GM18870 (cell line): Measurements from ENCODE around the gene SEC14L2.

Experiments used
- ATAC-seq: cut with Tn5 transposase; IDR thresholded peaks from one replicate; pipeline ENCODE4 v1.9.1; 2021; ENCODE audit warnings: moderate library complexity; ENCODE audit not compliant: unreplicated experiment

SEC14L2 gene

GRCh38 chr22:30425327-30425615 lies 28.5 kb downstream of the SEC14L2 start:
- no peak for ATAC-seq

GRCh38 chr22:30425616-30426387 lies 29.0 kb downstream of the SEC14L2 start, which contains the start of gene MTFP1:
TSS of gene MTFP1 (plus strand) at chr22:30425768. CDS start at chr22:30425880, 112 bp downstream.
- ATAC-seq = no peak

GRCh38 chr22:30426388-30427353 lies 29.9 kb downstream of the SEC14L2 start:
- ATAC-seq = no peak

GRCh38 chr22:30427871-30428270 lies 31.1 kb downstream of the SEC14L2 start:
- no peak for ATAC-seq

GRCh38 chr22:30429887-30430286 lies 33.1 kb downstream of the SEC14L2 start:
- no peak for ATAC-seq

- ATAC-seq = no peak
Observed at GRCh38 chr22:30430933-30431332, 34.1 kb downstream of the SEC14L2 start.

GRCh38 chr22:30432096-30432495 lies 35.3 kb downstream of the SEC14L2 start:
- no peak for ATAC-seq

- ATAC-seq = no peak
Observed at GRCh38 chr22:30432520-30432919, 35.7 kb downstream of the SEC14L2 start.

GRCh38 chr22:30433227-30433626 lies 36.4 kb downstream of the SEC14L2 start:
- no peak for ATAC-seq

GRCh38 chr22:30433773-30434172 lies 37.0 kb downstream of the SEC14L2 start:
- ATAC-seq = no peak

GRCh38 chr22:30434843-30435242 lies 38.0 kb downstream of the SEC14L2 start:
- ATAC-seq = no peak

- no peak for ATAC-seq
Observed at GRCh38 chr22:30435674-30436126, 38.9 kb downstream of the SEC14L2 start.

- ATAC-seq = no peak
Observed at GRCh38 chr22:30436196-30436595, 39.4 kb downstream of the SEC14L2 start.

GRCh38 chr22:30438559-30438958 lies 41.7 kb downstream of the SEC14L2 start:
- no peak for ATAC-seq

GRCh38 chr22:30439226-30439625 lies 42.4 kb downstream of the SEC14L2 start:
- no peak for ATAC-seq

- ATAC-seq = no peak
Observed at GRCh38 chr22:30439836-30440235, 43.0 kb downstream of the SEC14L2 start.

GRCh38 chr22:30441088-30441487 lies 44.3 kb downstream of the SEC14L2 start:
- ATAC-seq = no peak

GRCh38 chr22:30444632-30445437 lies 48.0 kb downstream of the SEC14L2 start:
- ATAC-seq = no peak

GRCh38 chr22:30445438-30446145 lies 48.8 kb downstream of the SEC14L2 start:
- ATAC-seq = no peak

GRCh38 chr22:30447656-30448055 lies 50.8 kb downstream of the SEC14L2 start:
- no peak for ATAC-seq
